NB4 (cell line): ENCODE measurements around the gene ADGRA1.
"Not testable (repeated sequence)": the region's sequence is repeated elsewhere in the genome, so short reads cannot be mapped to it uniquely, and the experiment has no call there.

Source experiments
- DNase-seq: peaks from one replicate; pipeline ENCODE4 v3.0.0; 2010; ENCODE audit warnings: low read depth
- H3K4me3 ChIP-seq: one replicate; pipeline ENCODE4 v1.5.1; 2011; ENCODE audit warnings: mild to moderate bottlenecking, low read depth, low read length, moderate library complexity
- CTCF ChIP-seq: IDR thresholded peaks from one replicate; pipeline ENCODE4 v1.5.1; 2012; ENCODE audit warnings: low read depth, low read length
- MAX ChIP-seq: IDR thresholded peaks from 2 replicates; pipeline ENCODE4 v1.6.1; 2011; ENCODE audit warnings: low read depth, low read length
- MYC ChIP-seq: IDR thresholded peaks from 2 replicates; pipeline ENCODE4 v1.6.1; 2011; ENCODE audit warnings: low read depth, low read length
- POLR2A ChIP-seq: IDR thresholded peaks from 2 replicates; pipeline ENCODE4 v1.6.1; 2011; ENCODE audit warnings: mild to moderate bottlenecking; ENCODE audit not compliant: insufficient read length; ENCODE audit errors: extremely low read depth

ADGRA1 gene

GRCh38 chr10:133143546-133143945 is 55.8 kb downstream of the ADGRA1 start:
- DNase-seq: no peak
- TF ChIP-seq MAX (no peak), CTCF (no peak), POLR2A (no peak), MYC (no peak)
- H3K4me3 ChIP-seq: no peak overlapping the region

- H3K4me3 ChIP-seq: no peak overlapping the region
- TF ChIP-seq MYC: no peak
- TF ChIP-seq CTCF: no peak
- TF ChIP-seq MAX: no peak
- no peak for TF ChIP-seq POLR2A
- DNase-seq: no peak
Observed at GRCh38 chr10:133144771-133145170, 57.0 kb downstream of the ADGRA1 start.

GRCh38 chr10:133150226-133150625 is 62.5 kb downstream of the ADGRA1 start:
- DNase-seq: no peak
- TF ChIP-seq POLR2A (no peak), CTCF (no peak), MAX (no peak), MYC (no peak)
- no peak overlapping the region for H3K4me3 ChIP-seq

- TF ChIP-seq CTCF (no peak), MAX (no peak), MYC (no peak)
- DNase-seq: no peak
- H3K4me3 ChIP-seq: no peak overlapping the region
Observed at GRCh38 chr10:133150656-133151055, 62.9 kb downstream of the ADGRA1 start.

GRCh38 chr10:133151071-133151470 is 63.3 kb downstream of the ADGRA1 start:
- DNase-seq, H3K4me3 ChIP-seq: not testable (repeated sequence)

GRCh38 chr10:133151543-133151972 is 63.8 kb downstream of the ADGRA1 start:
- DNase-seq: no peak
- TF ChIP-seq MYC (no peak), POLR2A (no peak), MAX (no peak), CTCF (no peak)
- no peak overlapping the region for H3K4me3 ChIP-seq
